Measurements from ENCODE around the gene BIRC6.

GRCh38 chr2:32559136-32559535 lies 202.3 kb downstream of the BIRC6 start:
- TF ChIP-seq CTCF (IDR thresholded peaks at IDR 0.05) (no peak), EZH2 (IDR thresholded peaks at IDR 0.05; ENCODE audit: borderline replicate concordance, insufficient read depth, low read depth, low read length, poor library complexity, severe bottlenecking) (no peak)
